GM10847 (cell line): Measurements from ENCODE around the gene CCDC170.

Experiments
- POLR2A ChIP-seq: IDR thresholded peaks from 2 replicates; pipeline ENCODE4 v1.6.1; 2011; ENCODE audit not compliant: insufficient read length; ENCODE audit errors: extremely low read depth

Gene CCDC170

DNA sequence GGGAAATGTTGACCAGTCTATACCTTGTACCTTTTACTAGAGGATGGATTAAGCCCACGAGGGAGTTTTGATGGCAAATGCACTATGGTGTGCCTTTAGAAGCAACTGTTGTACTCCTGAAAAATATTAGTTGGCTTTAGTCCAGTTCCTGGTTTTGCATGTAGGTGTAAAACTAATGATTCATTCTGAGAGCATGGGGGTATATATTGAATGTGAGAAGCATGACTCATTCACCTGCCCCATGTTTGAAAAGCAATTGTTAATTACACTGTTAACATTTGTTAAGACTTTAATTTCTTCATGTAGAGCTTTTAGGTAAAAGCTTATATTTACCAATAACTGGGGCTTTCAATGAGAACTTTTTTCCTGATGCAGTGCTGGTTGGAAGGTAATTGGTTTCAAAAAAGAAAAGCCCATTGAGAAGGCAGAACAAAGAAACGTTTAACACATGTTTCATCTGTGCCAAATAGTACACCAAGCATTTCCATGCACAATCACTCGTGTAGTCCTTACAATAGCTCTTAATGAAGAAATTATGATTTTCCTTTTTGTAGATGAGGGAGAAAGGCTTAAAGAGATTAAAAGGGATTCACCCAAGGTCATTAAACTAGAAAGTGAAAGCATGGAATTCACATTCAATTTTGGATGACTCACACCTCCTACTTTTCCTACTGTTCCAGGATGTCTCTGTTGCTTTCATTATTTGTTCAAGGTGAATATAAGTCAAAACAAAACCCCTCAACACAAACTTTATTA lies 134.1 kb downstream of the CCDC170 start:
- no peak for TF ChIP-seq POLR2A

- no peak for TF ChIP-seq POLR2A
Observed at GRCh38 chr6:151629791-151630190, 136.0 kb downstream of the CCDC170 start.

GRCh38 chr6:151630387-151630786 lies 136.6 kb downstream of the CCDC170 start:
- no peak for TF ChIP-seq POLR2A

DNA sequence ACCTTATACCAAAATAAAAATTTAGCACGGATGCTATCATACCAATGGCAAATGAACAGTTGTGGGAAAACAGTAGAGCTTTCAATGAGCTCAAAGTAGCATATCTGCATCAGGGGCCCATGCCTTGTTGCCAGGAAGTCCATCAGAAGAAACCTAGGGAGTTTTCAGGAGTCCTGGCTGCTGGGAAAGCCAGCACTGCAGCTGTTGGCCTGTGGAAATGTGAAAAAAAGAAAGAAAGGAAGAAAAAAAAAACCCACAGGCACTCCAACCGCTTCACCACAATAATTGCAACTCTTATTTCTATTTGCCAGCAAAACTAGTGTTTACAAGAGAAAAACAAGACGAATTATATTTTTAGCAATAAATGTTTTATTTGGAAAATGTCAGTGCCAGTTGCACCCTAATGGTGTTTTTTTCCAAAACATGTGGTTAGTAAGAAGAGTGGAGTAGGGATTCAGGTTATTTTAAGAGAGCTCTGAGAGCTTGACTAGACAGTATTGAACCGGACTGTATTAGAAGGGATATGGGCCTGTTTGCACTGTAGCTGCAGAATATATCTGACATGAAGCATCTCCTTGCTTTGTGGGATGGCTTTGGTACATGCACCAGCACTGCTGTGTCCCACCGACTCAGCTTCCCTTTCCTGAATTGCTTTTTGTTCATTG lies 137.3 kb downstream of the CCDC170 start:
- TF ChIP-seq POLR2A, result no peak

GRCh38 chr6:151632415-151632987 lies 138.7 kb downstream of the CCDC170 start:
- no peak for TF ChIP-seq POLR2A

DNA sequence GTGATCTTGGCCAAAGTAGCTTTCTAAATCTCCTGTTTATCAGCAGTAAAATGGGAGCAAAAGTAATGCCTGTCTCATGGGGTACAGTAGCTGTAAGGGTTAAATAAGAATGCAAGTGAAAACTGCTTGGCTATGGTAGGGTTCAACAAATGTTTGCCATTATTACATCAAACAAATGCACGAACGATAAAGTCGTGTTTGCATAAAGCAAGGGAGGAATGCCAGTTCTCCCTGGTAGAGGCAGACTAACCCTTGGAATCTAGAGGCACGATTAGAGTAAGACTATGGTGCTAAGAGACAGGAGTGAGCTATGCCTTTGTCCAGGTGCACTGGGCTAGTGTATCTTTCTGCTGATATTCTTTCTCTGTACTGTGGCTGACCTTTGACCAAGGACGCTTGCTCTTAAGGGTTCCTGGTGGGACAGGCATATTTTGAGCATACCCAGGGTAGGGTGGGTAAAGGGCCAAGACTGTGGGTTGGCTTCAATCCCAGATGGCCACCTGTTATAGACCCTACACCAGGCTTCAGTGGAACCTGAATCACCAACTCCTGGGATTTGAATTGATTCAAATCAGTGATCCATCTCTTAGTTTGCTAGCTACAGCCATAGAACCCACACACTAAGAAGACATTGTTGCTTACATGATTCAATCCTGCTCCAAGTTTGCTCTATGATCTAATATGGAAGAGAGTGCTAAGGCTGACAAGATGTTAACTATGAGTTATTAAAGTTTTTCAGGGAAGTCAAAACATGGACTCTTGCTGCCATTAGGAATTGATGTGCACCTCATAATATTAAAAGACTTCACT lies 139.9 kb downstream of the CCDC170 start:
- no peak for TF ChIP-seq POLR2A

- TF ChIP-seq POLR2A, result no peak
Observed at GRCh38 chr6:151634336-151634720, 140.5 kb downstream of the CCDC170 start.

GRCh38 chr6:151635741-151636140 lies 141.9 kb downstream of the CCDC170 start:
- TF ChIP-seq POLR2A, result no peak

GRCh38 chr6:151637814-151638213 lies 144.0 kb downstream of the CCDC170 start:
- TF ChIP-seq POLR2A, result no peak

DNA sequence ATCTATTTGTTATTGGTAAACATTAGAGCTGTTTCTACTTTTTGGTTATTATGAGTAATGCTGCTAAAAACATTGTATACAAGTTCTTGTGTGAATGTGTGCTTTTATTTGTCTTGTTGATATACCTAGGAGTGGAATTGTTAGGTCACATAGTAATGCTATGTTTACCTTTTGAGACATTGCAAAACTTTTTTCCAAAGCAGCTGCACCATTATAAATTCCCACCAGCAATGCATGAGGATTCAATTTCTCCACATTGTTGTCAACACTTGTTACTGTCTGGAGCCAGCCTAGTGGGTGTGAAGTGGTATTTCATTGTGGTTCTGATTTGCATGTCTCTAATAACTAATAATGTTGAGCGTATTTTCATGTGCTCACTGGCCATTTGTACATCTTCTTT lies 145.9 kb downstream of the CCDC170 start:
- TF ChIP-seq POLR2A, result no peak

DNA sequence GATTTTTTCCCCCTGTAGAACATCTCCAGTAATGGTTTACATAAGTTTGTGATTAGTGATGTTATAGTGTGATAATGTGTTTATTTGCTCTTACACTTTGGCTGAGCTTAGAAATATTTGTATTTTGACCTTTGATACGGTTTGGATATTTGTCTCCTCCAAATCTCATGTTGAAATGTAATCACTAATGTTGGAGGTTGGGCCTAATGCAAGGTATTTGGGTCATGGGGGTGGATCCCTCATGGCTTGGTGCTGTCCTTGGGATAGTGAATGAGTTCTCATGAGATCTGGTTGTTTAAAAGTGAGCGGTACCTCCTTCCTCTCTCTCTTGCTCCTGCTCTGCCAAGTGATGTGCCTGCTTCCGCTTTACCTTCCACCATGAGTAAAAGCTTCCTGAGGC lies 147.2 kb downstream of the CCDC170 start:
- no peak for TF ChIP-seq POLR2A

DNA sequence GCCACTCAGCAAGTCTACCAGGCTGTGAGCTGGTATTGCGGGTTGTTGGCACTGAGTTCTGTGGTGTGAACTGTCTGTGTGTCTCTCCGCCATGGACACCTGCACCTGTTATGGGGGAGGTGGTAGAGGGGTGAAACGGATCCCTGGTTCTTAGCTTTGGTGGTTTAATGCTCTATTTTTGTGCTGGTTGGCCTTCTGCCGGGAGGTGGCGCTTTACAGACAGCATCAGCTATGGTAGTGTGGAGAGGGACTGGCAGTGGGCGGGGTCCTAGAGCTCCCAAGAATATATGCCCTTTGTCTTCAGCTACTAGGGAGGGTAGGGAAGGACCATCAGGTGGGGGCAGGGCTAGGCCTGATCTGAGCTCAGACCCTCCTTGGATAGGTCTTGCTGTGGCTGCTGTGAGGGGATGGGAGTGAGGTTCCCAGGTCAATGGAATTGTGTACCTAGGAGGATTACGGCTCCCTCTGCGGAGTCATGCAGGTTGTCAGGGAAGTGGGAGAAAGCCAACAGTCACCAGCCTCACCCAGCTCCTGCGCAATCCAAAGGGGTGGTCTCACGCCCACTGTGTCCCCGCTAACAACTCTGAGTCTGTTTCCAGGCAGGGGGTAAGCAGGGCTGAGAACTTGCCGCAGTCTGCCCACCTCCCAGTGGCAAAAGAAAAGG lies 154.3 kb downstream of the CCDC170 start:
- TF ChIP-seq POLR2A, result no peak

- TF ChIP-seq POLR2A, result no peak
Observed at GRCh38 chr6:151649835-151650234, 156.0 kb downstream of the CCDC170 start.

- no peak for TF ChIP-seq POLR2A
Observed at GRCh38 chr6:151651639-151652038, 157.8 kb downstream of the CCDC170 start.

- no peak for TF ChIP-seq POLR2A
Observed at GRCh38 chr6:151652325-151652724, 158.5 kb downstream of the CCDC170 start.
